GM12872 (cell line): ENCODE measurements around the gene EHF.

Experiments
- TF ChIP-seq, protein P1 (sequence below): IDR thresholded peaks from 3 replicates; pipeline ENCODE4 v1.5.1; 2011; ENCODE audit warnings: low read depth, mild to moderate bottlenecking, low read length, moderate library complexity; ENCODE audit not compliant: insufficient read depth

Gene EHF

GRCh38 chr11:34627197-34627596, 6.3 kb downstream of the EHF start:
- TF ChIP-seq, protein P1, sequence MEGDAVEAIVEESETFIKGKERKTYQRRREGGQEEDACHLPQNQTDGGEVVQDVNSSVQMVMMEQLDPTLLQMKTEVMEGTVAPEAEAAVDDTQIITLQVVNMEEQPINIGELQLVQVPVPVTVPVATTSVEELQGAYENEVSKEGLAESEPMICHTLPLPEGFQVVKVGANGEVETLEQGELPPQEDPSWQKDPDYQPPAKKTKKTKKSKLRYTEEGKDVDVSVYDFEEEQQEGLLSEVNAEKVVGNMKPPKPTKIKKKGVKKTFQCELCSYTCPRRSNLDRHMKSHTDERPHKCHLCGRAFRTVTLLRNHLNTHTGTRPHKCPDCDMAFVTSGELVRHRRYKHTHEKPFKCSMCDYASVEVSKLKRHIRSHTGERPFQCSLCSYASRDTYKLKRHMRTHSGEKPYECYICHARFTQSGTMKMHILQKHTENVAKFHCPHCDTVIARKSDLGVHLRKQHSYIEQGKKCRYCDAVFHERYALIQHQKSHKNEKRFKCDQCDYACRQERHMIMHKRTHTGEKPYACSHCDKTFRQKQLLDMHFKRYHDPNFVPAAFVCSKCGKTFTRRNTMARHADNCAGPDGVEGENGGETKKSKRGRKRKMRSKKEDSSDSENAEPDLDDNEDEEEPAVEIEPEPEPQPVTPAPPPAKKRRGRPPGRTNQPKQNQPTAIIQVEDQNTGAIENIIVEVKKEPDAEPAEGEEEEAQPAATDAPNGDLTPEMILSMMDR: no peak

GRCh38 chr11:34629711-34630110, 8.8 kb downstream of the EHF start:
- TF ChIP-seq, protein P1: no peak

DNA sequence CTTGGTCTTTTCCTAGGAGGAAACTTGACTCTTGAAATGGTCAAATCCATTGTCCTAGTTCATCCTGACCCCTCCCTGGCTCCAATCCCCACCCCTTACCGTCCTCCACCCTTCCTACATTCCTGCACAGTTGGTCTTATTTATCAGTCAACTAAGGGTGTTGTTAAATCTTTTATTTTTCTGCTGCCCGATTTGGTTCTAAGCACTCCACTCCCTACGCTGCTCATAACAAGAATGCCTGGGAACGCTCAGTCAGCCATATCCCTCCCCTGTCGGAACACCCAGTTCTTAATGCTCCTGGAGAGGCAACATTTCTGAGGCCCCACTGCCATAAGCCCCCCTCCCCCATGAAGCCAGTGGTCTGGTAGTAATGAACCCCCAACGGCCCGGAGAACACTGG, 9.7 kb downstream of the EHF start:
- TF ChIP-seq, protein P1: no peak

GRCh38 chr11:34631297-34631696, 10.4 kb downstream of the EHF start:
- TF ChIP-seq, protein P1: no peak

DNA sequence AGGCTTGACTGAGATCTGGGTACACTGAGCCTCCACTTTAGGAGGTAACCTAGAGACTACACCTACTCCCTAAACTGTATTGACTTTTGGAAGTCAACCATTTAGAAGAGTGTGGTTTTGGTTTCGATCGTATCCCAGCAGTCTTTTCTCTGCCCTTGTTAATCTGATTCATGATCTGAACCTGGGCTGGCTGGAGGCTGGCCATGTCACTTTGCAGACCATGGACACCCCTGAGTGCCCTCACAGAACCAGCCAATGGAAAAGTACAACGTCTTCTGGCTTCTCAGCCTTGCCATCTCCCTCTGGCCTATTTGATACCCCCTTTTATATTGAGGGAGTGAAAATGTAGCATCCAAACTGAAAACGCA, 10.8 kb downstream of the EHF start:
- TF ChIP-seq, protein P1: no peak

DNA sequence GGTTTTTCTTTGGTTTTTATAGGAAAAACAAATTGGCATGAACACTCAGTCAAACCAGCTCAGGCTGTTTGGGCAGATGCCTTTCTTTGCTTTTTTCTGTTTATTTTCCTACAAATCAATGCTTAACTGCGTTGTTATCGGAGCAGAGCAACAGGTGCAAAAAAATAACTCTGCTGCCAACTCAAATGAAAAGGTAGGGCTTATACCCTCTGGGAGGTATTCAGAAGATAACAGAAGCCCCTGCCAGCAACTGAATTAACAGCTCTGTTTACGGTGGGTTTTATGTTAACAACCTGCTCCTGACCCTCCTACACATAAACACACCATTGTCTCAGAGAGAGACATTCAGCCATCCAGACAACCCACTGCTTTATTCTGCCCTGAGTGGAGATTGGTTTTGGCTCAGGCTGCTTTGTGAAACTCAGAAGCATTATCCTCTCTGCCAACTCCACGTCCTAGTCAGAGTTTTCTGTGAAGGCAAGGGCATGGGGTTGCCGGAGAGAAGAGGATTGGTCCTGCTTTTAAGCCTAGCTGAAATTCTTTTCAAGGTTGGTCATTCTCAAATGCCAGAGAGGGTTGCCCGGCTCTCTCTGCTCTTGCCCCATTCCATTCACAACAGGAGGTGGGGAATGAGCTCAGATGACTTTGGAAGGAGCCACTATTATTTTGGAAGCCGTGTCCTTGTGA, 11.4 kb downstream of the EHF start:
- TF ChIP-seq, protein P1: no peak

- TF ChIP-seq, protein P1: no peak
Measured at GRCh38 chr11:34633640-34633989, 12.7 kb downstream of the EHF start.
